Measurements from ENCODE around the gene CCDC197. TPM values are rescaled to one million over a fixed set of nuclear protein-coding genes. Genes with fewer than 3 reads are reported as not detected.

The CCDC197 gene
- total and polyA plus RNA-seq, 4 donors: 0.60 TPM; not detected in 3

- no peak overlapping the region for H3K4me3 ChIP-seq (ENCODE audit: low read length in 2 of 2)
- peak; percentile 24 to 54 for DNase-seq
- no peaks in the 10 kb centered on the region for H3K9me3 ChIP-seq (ENCODE audit: control insufficient read depth, low read length)
- no peak for ATAC-seq (ENCODE audit: low FRiP score)
- no peaks in the 10 kb centered on the region for H3K27me3 ChIP-seq (ENCODE audit: control insufficient read depth in 1 of 2, insufficient read depth in 2 of 2, low read length in 1 of 2)
- intact Hi-C loops (cut with DNase I): no loop called here
- no peak overlapping the region for H3K27ac ChIP-seq (ENCODE audit: low read depth in 1 of 2, low read length in 2 of 2)
- no peaks in the 10 kb centered on the region for H3K36me3 ChIP-seq (ENCODE audit: control insufficient read depth in 1 of 2, insufficient read depth in 2 of 2, low read length in 1 of 2)
- WGBS, 2 donors: 87 to 93% methylated on average over 11 of the region's 11 CpGs
- H3K4me1 ChIP-seq (ENCODE audit: control insufficient read depth in 1 of 2, insufficient read depth in 2 of 2, low read length in 2 of 2): no peaks in the 10 kb centered on the region
These were observed 42.0 kb downstream of the CCDC197 start for GRCh38 chr14:94038921-94039629.

DNA sequence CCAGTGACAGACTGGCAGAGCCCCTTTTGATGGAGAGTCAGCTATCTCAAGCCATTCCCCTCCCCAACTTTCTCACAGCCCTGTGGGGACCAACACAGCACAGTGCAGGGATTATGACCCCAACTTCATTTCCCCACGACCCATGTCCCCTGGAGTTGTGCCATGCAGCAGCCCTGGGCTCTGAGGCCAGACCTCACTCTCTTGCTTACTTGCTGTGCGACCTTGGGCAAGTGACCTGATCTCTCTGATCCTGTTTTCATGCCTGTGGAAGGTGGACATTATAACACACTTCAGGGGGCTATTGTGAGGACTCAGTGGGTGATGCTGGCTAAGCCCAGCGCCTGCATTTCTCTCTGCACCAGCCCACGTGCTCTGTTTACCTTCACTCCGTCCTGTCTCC is 43.1 kb downstream of the CCDC197 start:
- ATAC-seq (ENCODE audit: low FRiP score): no peak
- peak; percentile 3 to 62 for DNase-seq
- intact Hi-C loops (cut with DNase I): no loop called here
- 88 to 89% methylated on average over 5 of the region's 5 CpGs for WGBS, 2 donors
- Histone ChIP-seq H3K27ac (ENCODE audit: low read depth in 1 of 2, low read length in 2 of 2) (no peak overlapping the region), H3K4me3 (ENCODE audit: low read length in 2 of 2) (no peak overlapping the region), H3K36me3 (ENCODE audit: control insufficient read depth in 1 of 2, insufficient read depth in 2 of 2, low read length in 1 of 2) (no peaks in the 10 kb centered on the region), H3K27me3 (ENCODE audit: control insufficient read depth in 1 of 2, insufficient read depth in 2 of 2, low read length in 1 of 2) (no peaks in the 10 kb centered on the region), H3K9me3 (ENCODE audit: control insufficient read depth, low read length) (no peaks in the 10 kb centered on the region), H3K4me1 (ENCODE audit: control insufficient read depth in 1 of 2, insufficient read depth in 2 of 2, low read length in 2 of 2) (no peaks in the 10 kb centered on the region)

- Histone ChIP-seq H3K9me3 (ENCODE audit: control insufficient read depth, low read length) (no peaks in the 10 kb centered on the region), H3K4me1 (ENCODE audit: control insufficient read depth in 1 of 2, insufficient read depth in 2 of 2, low read length in 2 of 2) (no peaks in the 10 kb centered on the region), H3K27me3 (ENCODE audit: control insufficient read depth in 1 of 2, insufficient read depth in 2 of 2, low read length in 1 of 2) (no peaks in the 10 kb centered on the region), H3K27ac (ENCODE audit: low read depth in 1 of 2, low read length in 2 of 2) (no peak overlapping the region), H3K36me3 (ENCODE audit: control insufficient read depth in 1 of 2, insufficient read depth in 2 of 2, low read length in 1 of 2) (no peaks in the 10 kb centered on the region), H3K4me3 (ENCODE audit: low read length in 2 of 2) (no peak overlapping the region)
- DNase-seq: peak in 1 of 2 donors; percentile 24
- WGBS, 2 donors: 96 to 97% methylated on average over 13 of the region's 13 CpGs
- no peak for ATAC-seq (ENCODE audit: low FRiP score)
- intact Hi-C loops (cut with DNase I): no loop called here
These were observed 43.7 kb downstream of the CCDC197 start for GRCh38 chr14:94040796-94041195.

- Histone ChIP-seq H3K27me3 (ENCODE audit: control insufficient read depth in 1 of 2, insufficient read depth in 2 of 2, low read length in 1 of 2) (no peaks in the 10 kb centered on the region), H3K36me3 (ENCODE audit: control insufficient read depth in 1 of 2, insufficient read depth in 2 of 2, low read length in 1 of 2) (peaks cover 0 to under 1% of the 10 kb centered on the region in 2 donors), H3K4me3 (ENCODE audit: low read length in 2 of 2) (no peak overlapping the region), H3K4me1 (ENCODE audit: control insufficient read depth in 1 of 2, insufficient read depth in 2 of 2, low read length in 2 of 2) (no peaks in the 10 kb centered on the region), H3K27ac (ENCODE audit: low read depth in 1 of 2, low read length in 2 of 2) (no peak overlapping the region), H3K9me3 (ENCODE audit: control insufficient read depth, low read length) (no peaks in the 10 kb centered on the region)
- intact Hi-C loops (cut with DNase I): no loop called here
- WGBS, 2 donors: 41% methylated on average over 18 of the region's 18 CpGs
- DNase-seq: peak; percentile 57 to 75
- ATAC-seq (ENCODE audit: low FRiP score): peak; percentile 47
These were observed 44.6 kb downstream of the CCDC197 start for GRCh38 chr14:94041551-94042346.

DNA sequence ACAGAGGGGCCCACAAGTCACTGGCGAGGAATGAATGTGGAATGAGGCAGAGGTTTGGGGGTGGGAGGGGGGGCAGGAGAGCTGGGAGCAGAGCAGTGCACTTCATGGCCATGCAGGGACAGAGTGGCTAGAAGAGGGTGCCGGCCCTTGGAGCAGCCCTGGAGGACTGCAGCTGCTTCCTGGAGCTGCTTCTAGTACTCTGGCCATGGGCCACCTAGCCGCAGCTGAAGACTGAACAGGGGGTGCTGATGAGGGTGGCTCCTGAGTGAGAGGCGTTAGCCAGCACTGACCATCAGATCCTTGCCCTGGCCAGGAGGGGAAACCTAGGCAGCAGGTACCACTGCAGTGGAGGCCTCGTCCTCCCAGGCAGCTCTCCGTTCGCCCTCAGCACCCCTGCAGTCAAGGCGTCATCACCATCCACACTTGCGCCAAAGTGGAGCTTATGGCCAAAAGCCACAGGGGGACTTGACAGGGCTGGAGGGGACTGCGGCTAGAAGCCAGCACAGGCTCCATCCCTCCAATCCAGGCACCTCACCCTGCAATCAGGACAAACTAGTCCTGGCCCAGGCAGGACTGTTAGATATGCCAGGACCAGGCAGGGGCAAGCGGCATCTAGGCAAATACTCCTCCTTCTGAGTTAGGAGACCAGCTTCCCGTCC is 45.5 kb downstream of the CCDC197 start:
- DNase-seq (peak; percentile 35 to 64), ATAC-seq (ENCODE audit: low FRiP score) (no peak)
- H3K9me3 ChIP-seq (ENCODE audit: control insufficient read depth, low read length): no peaks in the 10 kb centered on the region
- no peak overlapping the region for H3K4me3 ChIP-seq (ENCODE audit: low read length in 2 of 2)
- H3K4me1 ChIP-seq (ENCODE audit: control insufficient read depth in 1 of 2, insufficient read depth in 2 of 2, low read length in 2 of 2): no peaks in the 10 kb centered on the region
- intact Hi-C loops (cut with DNase I): no loop called here
- H3K27ac ChIP-seq (ENCODE audit: low read depth in 1 of 2, low read length in 2 of 2): no peak overlapping the region
- no peaks in the 10 kb centered on the region for H3K27me3 ChIP-seq (ENCODE audit: control insufficient read depth in 1 of 2, insufficient read depth in 2 of 2, low read length in 1 of 2)
- WGBS, 2 donors: 63 to 69% methylated on average over 12 of the region's 12 CpGs
- H3K36me3 ChIP-seq (ENCODE audit: control insufficient read depth in 1 of 2, insufficient read depth in 2 of 2, low read length in 1 of 2): peaks cover 5 to 6% of the 10 kb centered on the region in 2 donors

DNA sequence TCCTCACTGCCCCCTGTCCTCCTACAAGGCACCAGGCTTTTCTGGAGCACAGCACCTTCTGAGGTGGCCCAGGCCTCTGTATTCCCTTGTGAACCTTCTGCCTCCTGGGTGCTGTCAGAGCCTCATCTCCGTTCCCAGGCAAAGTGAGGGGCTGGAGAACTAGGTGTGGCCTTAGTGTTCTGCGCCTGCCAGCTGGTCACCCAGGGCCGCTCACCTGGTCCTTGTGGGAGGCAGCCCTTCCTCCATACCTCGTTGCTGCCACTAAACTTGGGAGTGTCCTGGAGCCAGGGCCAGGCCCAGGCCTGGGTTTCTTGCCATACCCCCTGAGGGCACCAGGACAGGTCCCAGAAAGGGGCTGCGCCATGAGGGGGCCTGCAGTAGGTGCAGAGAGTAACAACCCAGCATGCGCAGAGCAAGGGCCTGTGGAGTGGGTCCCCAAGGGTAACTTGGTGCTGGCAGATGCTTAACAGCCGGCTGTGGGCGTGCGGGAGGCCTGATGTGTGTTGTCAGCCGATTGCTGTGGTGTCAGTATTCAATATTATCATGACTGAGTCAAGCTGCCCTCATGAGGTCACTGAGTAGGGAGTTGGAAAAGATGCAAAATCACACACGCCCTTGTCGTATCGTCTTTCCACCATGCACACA is 46.1 kb downstream of the CCDC197 start:
- peak; percentile 32 to 74 for DNase-seq
- H3K9me3 ChIP-seq (ENCODE audit: control insufficient read depth, low read length): no peaks in the 10 kb centered on the region
- peaks cover 6% of the 10 kb centered on the region in 2 donors for H3K36me3 ChIP-seq (ENCODE audit: control insufficient read depth in 1 of 2, insufficient read depth in 2 of 2, low read length in 1 of 2)
- no peak for ATAC-seq (ENCODE audit: low FRiP score)
- intact Hi-C loops (cut with DNase I): no loop called here
- no peak overlapping the region for H3K27ac ChIP-seq (ENCODE audit: low read depth in 1 of 2, low read length in 2 of 2)
- H3K4me1 ChIP-seq (ENCODE audit: control insufficient read depth in 1 of 2, insufficient read depth in 2 of 2, low read length in 2 of 2): no peaks in the 10 kb centered on the region
- no peaks in the 10 kb centered on the region for H3K27me3 ChIP-seq (ENCODE audit: control insufficient read depth in 1 of 2, insufficient read depth in 2 of 2, low read length in 1 of 2)
- no peak overlapping the region for H3K4me3 ChIP-seq (ENCODE audit: low read length in 2 of 2)
- WGBS, 2 donors: 89% methylated on average over 13 of the region's 13 CpGs

- Histone ChIP-seq H3K4me3 (ENCODE audit: low read length in 2 of 2) (no peak overlapping the region), H3K9me3 (ENCODE audit: control insufficient read depth, low read length) (no peaks in the 10 kb centered on the region), H3K27me3 (ENCODE audit: control insufficient read depth in 1 of 2, insufficient read depth in 2 of 2, low read length in 1 of 2) (no peaks in the 10 kb centered on the region), H3K4me1 (ENCODE audit: control insufficient read depth in 1 of 2, insufficient read depth in 2 of 2, low read length in 2 of 2) (no peaks in the 10 kb centered on the region), H3K36me3 (ENCODE audit: control insufficient read depth in 1 of 2, insufficient read depth in 2 of 2, low read length in 1 of 2) (peaks cover 6 to 8% of the 10 kb centered on the region in 2 donors), H3K27ac (ENCODE audit: low read depth in 1 of 2, low read length in 2 of 2) (no peak overlapping the region)
- intact Hi-C loops (cut with DNase I): no loop called here
- ATAC-seq (ENCODE audit: low FRiP score) (no peak), DNase-seq (peak; percentile 40 to 59)
- WGBS, 2 donors: 90 to 91% methylated on average over 14 of the region's 14 CpGs
These were observed 46.8 kb downstream of the CCDC197 start for GRCh38 chr14:94043756-94044475.

GRCh38 chr14:94044476-94045091 is 47.5 kb downstream of the CCDC197 start:
- intact Hi-C loops (cut with DNase I): no loop called here
- Histone ChIP-seq H3K4me1 (ENCODE audit: control insufficient read depth in 1 of 2, insufficient read depth in 2 of 2, low read length in 2 of 2) (no peaks in the 10 kb centered on the region), H3K27me3 (ENCODE audit: control insufficient read depth in 1 of 2, insufficient read depth in 2 of 2, low read length in 1 of 2) (no peaks in the 10 kb centered on the region), H3K27ac (ENCODE audit: low read depth in 1 of 2, low read length in 2 of 2) (no peak overlapping the region), H3K4me3 (ENCODE audit: low read length in 2 of 2) (no peak overlapping the region), H3K9me3 (ENCODE audit: control insufficient read depth, low read length) (no peaks in the 10 kb centered on the region), H3K36me3 (ENCODE audit: control insufficient read depth in 1 of 2, insufficient read depth in 2 of 2, low read length in 1 of 2) (peaks cover 6 to 12% of the 10 kb centered on the region in 2 donors)
- no peak for ATAC-seq (ENCODE audit: low FRiP score)
- 89 to 90% methylated on average over 20 of the region's 20 CpGs for WGBS, 2 donors
- peak; percentile 38 to 68 for DNase-seq

All from aorta (tissue), 5 donors.